Activated naive CD4-positive, alpha-beta T cell treated with anti-CD3 and anti-CD28 coated beads for 36 hours (primary cell): ENCODE measurements around the gene SYT11. TPM values are rescaled to one million over a fixed set of nuclear protein-coding genes. Genes with fewer than 3 reads are reported as not detected.

Experiments used
- CTCF ChIA-PET: fragments of 350-600 bp; sonication (Branson Sonifier 250); formaldehyde crosslinking; loops from one replicate; lab custom pipeline; 2021; ENCODE audit warnings: antibody characterized with exemption; lab: Charles Lee
- DNase-seq: peaks from one replicate; pipeline ENCODE4 v3.0.0-alpha.2; 2020
- H3K27ac Mint-ChIP-seq: one replicate; pipeline ENCODE4 v1.8.0; 2021; ENCODE audit warnings: mild to moderate bottlenecking, mixed read lengths
- H3K27me3 Mint-ChIP-seq: one replicate; pipeline ENCODE4 v1.8.0; 2021; ENCODE audit warnings: low read depth, mixed read lengths
- H3K36me3 Mint-ChIP-seq: one replicate; pipeline ENCODE4 v1.8.0; 2021; ENCODE audit warnings: low read depth, mixed read lengths
- H3K4me1 Mint-ChIP-seq: one replicate; pipeline ENCODE4 v1.8.0; 2021; ENCODE audit warnings: low read depth, mixed read lengths
- H3K4me3 Mint-ChIP-seq: one replicate; pipeline ENCODE4 v1.8.0; 2021; ENCODE audit warnings: mild to moderate bottlenecking, moderate library complexity, mixed read lengths
- H3K9me3 Mint-ChIP-seq: one replicate; pipeline ENCODE4 v1.8.0; 2021; ENCODE audit warnings: mixed read lengths
- intact Hi-C: fragments of 100-400 bp; cut with micrococcal nuclease; formaldehyde crosslinking; loops from one replicate; pipeline ENCODE4 v1.15.1; 2023
- total RNA-seq, 2 experiments: library from RNA; stranded (reverse); gene quantifications; one replicate each; pipeline ENCODE4 v1.2.3, GENCODE V29; 2021

SYT11 gene
- total RNA-seq, 2 experiments from 2014 or later: 6.3 to 7.0 TPM

GRCh38 chr1:155867766-155868165 is 8.4 kb downstream of the SYT11 start:
- Mint-ChIP-seq H3K4me3 (no peak overlapping the region), H3K27ac (no peak overlapping the region), H3K36me3 (no peaks in the 10 kb centered on the region), H3K9me3 (no peaks in the 10 kb centered on the region), H3K4me1 (no peaks in the 10 kb centered on the region), H3K27me3 (no peaks in the 10 kb centered on the region)
- intact Hi-C loops: no loop called here
- CTCF ChIA-PET: no interaction called here
- no peak for DNase-seq

GRCh38 chr1:155871390-155871789 is 12.0 kb downstream of the SYT11 start:
- H3K4me3 Mint-ChIP-seq: no peak overlapping the region
- H3K27ac Mint-ChIP-seq: no peak overlapping the region
- H3K27me3 Mint-ChIP-seq: no peaks in the 10 kb centered on the region
- intact Hi-C loops: no loop called here
- no peaks in the 10 kb centered on the region for H3K4me1 Mint-ChIP-seq
- CTCF ChIA-PET: no interaction called here
- no peak for DNase-seq
- no peaks in the 10 kb centered on the region for H3K9me3 Mint-ChIP-seq
- no peaks in the 10 kb centered on the region for H3K36me3 Mint-ChIP-seq

- CTCF ChIA-PET: interaction anchor here (0.9 kb wide), 1 partner anchor 13 kb away, joined by 3 read pairs; the partner anchor contains the start of gene SYT11
- H3K27ac Mint-ChIP-seq: no peak overlapping the region
- no peaks in the 10 kb centered on the region for H3K9me3 Mint-ChIP-seq
- intact Hi-C loops: no loop called here
- no peaks in the 10 kb centered on the region for H3K4me1 Mint-ChIP-seq
- DNase-seq: no peak
- no peak overlapping the region for H3K4me3 Mint-ChIP-seq
- no peaks in the 10 kb centered on the region for H3K36me3 Mint-ChIP-seq
- no peaks in the 10 kb centered on the region for H3K27me3 Mint-ChIP-seq
Measured at GRCh38 chr1:155872527-155872926, 13.2 kb downstream of the SYT11 start.

GRCh38 chr1:155873860-155874259 is 14.5 kb downstream of the SYT11 start:
- Mint-ChIP-seq H3K4me1 (no peaks in the 10 kb centered on the region), H3K9me3 (no peaks in the 10 kb centered on the region), H3K4me3 (no peak overlapping the region), H3K27ac (no peak overlapping the region), H3K36me3 (no peaks in the 10 kb centered on the region), H3K27me3 (no peaks in the 10 kb centered on the region)
- no peak for DNase-seq
- CTCF ChIA-PET: no interaction called here
- intact Hi-C loops: no loop called here

GRCh38 chr1:155877945-155878344 is 18.6 kb downstream of the SYT11 start:
- intact Hi-C loops: no loop called here
- CTCF ChIA-PET: no interaction called here
- H3K4me3 Mint-ChIP-seq: no peak overlapping the region
- H3K4me1 Mint-ChIP-seq: no peaks in the 10 kb centered on the region
- no peaks in the 10 kb centered on the region for H3K9me3 Mint-ChIP-seq
- no peak overlapping the region for H3K27ac Mint-ChIP-seq
- no peaks in the 10 kb centered on the region for H3K27me3 Mint-ChIP-seq
- DNase-seq: no peak
- H3K36me3 Mint-ChIP-seq: no peaks in the 10 kb centered on the region

GRCh38 chr1:155880251-155880650 is 20.9 kb downstream of the SYT11 start:
- Mint-ChIP-seq H3K4me3 (no peak overlapping the region), H3K4me1 (no peaks in the 10 kb centered on the region), H3K36me3 (no peaks in the 10 kb centered on the region), H3K9me3 (no peaks in the 10 kb centered on the region), H3K27me3 (no peaks in the 10 kb centered on the region), H3K27ac (no peak overlapping the region)
- CTCF ChIA-PET: no interaction called here
- no peak for DNase-seq
- intact Hi-C loops: no loop called here

- intact Hi-C loops: no loop called here
- Mint-ChIP-seq H3K9me3 (no peaks in the 10 kb centered on the region), H3K36me3 (no peaks in the 10 kb centered on the region), H3K27ac (no peak overlapping the region), H3K27me3 (no peaks in the 10 kb centered on the region), H3K4me1 (no peaks in the 10 kb centered on the region), H3K4me3 (no peak overlapping the region)
- DNase-seq: no peak
- CTCF ChIA-PET: no interaction called here
Measured at GRCh38 chr1:155880950-155881349, 21.6 kb downstream of the SYT11 start.

- Mint-ChIP-seq H3K27ac (no peak overlapping the region), H3K4me1 (no peaks in the 10 kb centered on the region), H3K27me3 (no peaks in the 10 kb centered on the region), H3K36me3 (no peaks in the 10 kb centered on the region), H3K9me3 (no peaks in the 10 kb centered on the region), H3K4me3 (no peak overlapping the region)
- CTCF ChIA-PET: interaction anchor here (0.8 to 1.7 kb wide), 3 partner anchors 20 to 184 kb away, joined by 3 to 6 read pairs (median 4); no protein-coding TSS in a partner anchor
- intact Hi-C loops: no loop called here
- no peak for DNase-seq
Measured at GRCh38 chr1:155882235-155882634, 22.9 kb downstream of the SYT11 start.

GRCh38 chr1:155882766-155883165 is 23.4 kb downstream of the SYT11 start:
- DNase-seq: no peak
- intact Hi-C loops: no loop called here
- H3K4me3 Mint-ChIP-seq: no peak overlapping the region
- H3K9me3 Mint-ChIP-seq: no peaks in the 10 kb centered on the region
- H3K36me3 Mint-ChIP-seq: no peaks in the 10 kb centered on the region
- H3K27me3 Mint-ChIP-seq: no peaks in the 10 kb centered on the region
- CTCF ChIA-PET: interaction anchor here (0.8 to 1.7 kb wide), 4 partner anchors 21 to 184 kb away, joined by 3 to 6 read pairs (median 4); no protein-coding TSS in a partner anchor
- no peaks in the 10 kb centered on the region for H3K4me1 Mint-ChIP-seq
- H3K27ac Mint-ChIP-seq: no peak overlapping the region

GRCh38 chr1:155884031-155884960 is 24.9 kb downstream of the SYT11 start:
- CTCF ChIA-PET: no interaction called here
- H3K36me3 Mint-ChIP-seq: no peaks in the 10 kb centered on the region
- DNase-seq: no peak
- intact Hi-C loops: no loop called here
- H3K4me3 Mint-ChIP-seq: no peak overlapping the region
- H3K4me1 Mint-ChIP-seq: no peaks in the 10 kb centered on the region
- H3K9me3 Mint-ChIP-seq: no peaks in the 10 kb centered on the region
- H3K27ac Mint-ChIP-seq: no peak overlapping the region
- no peaks in the 10 kb centered on the region for H3K27me3 Mint-ChIP-seq

GRCh38 chr1:155884982-155885381 is 25.6 kb downstream of the SYT11 start:
- Mint-ChIP-seq H3K36me3 (no peaks in the 10 kb centered on the region), H3K27me3 (no peaks in the 10 kb centered on the region), H3K4me3 (no peak overlapping the region), H3K27ac (no peak overlapping the region), H3K4me1 (no peaks in the 10 kb centered on the region), H3K9me3 (no peaks in the 10 kb centered on the region)
- intact Hi-C loops: no loop called here
- CTCF ChIA-PET: no interaction called here
- no peak for DNase-seq

GRCh38 chr1:155888481-155888880 is 29.1 kb downstream of the SYT11 start:
- CTCF ChIA-PET: no interaction called here
- Mint-ChIP-seq H3K4me1 (peaks cover 8% of the 10 kb centered on the region), H3K27ac (no peak overlapping the region), H3K9me3 (no peaks in the 10 kb centered on the region), H3K36me3 (no peaks in the 10 kb centered on the region), H3K4me3 (no peak overlapping the region), H3K27me3 (no peaks in the 10 kb centered on the region)
- DNase-seq: no peak
- intact Hi-C loops: no loop called here

- H3K9me3 Mint-ChIP-seq: no peaks in the 10 kb centered on the region
- DNase-seq: no peak
- no peak overlapping the region for H3K27ac Mint-ChIP-seq
- H3K36me3 Mint-ChIP-seq: no peaks in the 10 kb centered on the region
- peaks cover 15% of the 10 kb centered on the region for H3K4me1 Mint-ChIP-seq
- intact Hi-C loops: no loop called here
- CTCF ChIA-PET: interaction anchor here (0.7 kb wide), 1 partner anchor 92 kb away, joined by 3 read pairs; no protein-coding TSS in a partner anchor
- no peak overlapping the region for H3K4me3 Mint-ChIP-seq
- H3K27me3 Mint-ChIP-seq: no peaks in the 10 kb centered on the region
Measured at GRCh38 chr1:155889566-155889965, 30.2 kb downstream of the SYT11 start.
